A673 (cell line): ENCODE data around the gene AMH.

ENCODE experiments used
- CTCF ChIP-seq: fragments of 300-800, 200-600 bp; sonication (generic); conservative IDR thresholded peaks from 2 replicates; pipeline ENCODE4 v1.5.1; 2017; ENCODE audit warnings: low read depth, mild to moderate bottlenecking, antibody characterized with exemption, low read length, moderate library complexity, mixed read lengths
- EZH2 ChIP-seq: fragments of 200-600 bp; sonication (generic); IDR thresholded peaks from 2 replicates; pipeline ENCODE4 v1.6.1; 2017; ENCODE audit warnings: borderline replicate concordance, low read depth, mild to moderate bottlenecking, mixed read lengths, antibody characterized with exemption, low read length; ENCODE audit not compliant: poor library complexity, severe bottlenecking

- TF ChIP-seq CTCF (no peak), EZH2 (no peak)
These were observed 6.2 kb downstream of the AMH start for GRCh38 chr19:2255112-2255845.
